HCT116 (cell line): ENCODE data around the gene PEDS1. TPM values are rescaled to one million over a fixed set of nuclear protein-coding genes. Genes with fewer than 3 reads are reported as not detected.

Source experiments
- ATAC-seq: fragments of 200-7000 bp; cut with Tn5 transposase; 2 replicates; pipeline ENCODE4 v1.9.1; 2020; ENCODE audit warnings: mild to moderate bottlenecking, moderate library complexity
- BruUV-seq: library from RNA; stranded (reverse); fragments of 400-500 nt; replicated peaks from 2 replicates; lab custom pipeline; 2021; lab: Mats Ljungman, UMichigan
- CTCF ChIA-PET: fragments of 300-600 bp; sonication (Branson Sonifier 250); formaldehyde crosslinking; loops from one replicate; lab custom pipeline; 2021; ENCODE audit warnings: antibody characterized with exemption; lab: Charles Lee
- POLR2A ChIA-PET: fragments of 300-600, 350-600 bp; sonication (Branson Sonifier 250); formaldehyde crosslinking; loops from one replicate; lab custom pipeline; 2021; ENCODE audit warnings: antibody characterized with exemption; lab: Charles Lee
- RAD21 ChIA-PET, 2 experiments: fragments of 300-600 bp; sonication (Branson Sonifier 250); formaldehyde crosslinking; loops; one replicate each; lab custom pipeline; 2023; ENCODE audit warnings: low total read pairs in 2 of 2; ENCODE audit not compliant: uncharacterized antibody in 2 of 2, unreplicated experiment in 2 of 2, low non-redundant PET in 1 of 2; lab: Charles Lee
- DNase-seq: peaks from one replicate; pipeline ENCODE4 v3.0.0-alpha.2; 2010; ENCODE audit warnings: low read depth, low spot score
- H2AFZ ChIP-seq: fragments of 200-600 bp; shearing (Covaris generic), sonication (generic); 2 replicates; pipeline ENCODE4 v1.6.1; 2017; ENCODE audit warnings: low read depth, mixed run types, mixed read lengths, antibody characterized with exemption, low read length; ENCODE audit not compliant: poor library complexity, severe bottlenecking
- H3K27ac ChIP-seq: 2 replicates; pipeline ENCODE4 v1.5.1; 2012; ENCODE audit warnings: low read depth, low read length
- H3K27me3 ChIP-seq: fragments of 200-600 bp; sonication (generic); 2 replicates; pipeline ENCODE4 v1.6.1; 2016; ENCODE audit warnings: mixed run types, low read length, mixed read lengths; ENCODE audit not compliant: insufficient read depth
- H3K36me3 ChIP-seq, 2 experiments: fragments of 200-500 bp in 1 of 2; fragments of 200-600 bp in 1 of 2; sonication (Bioruptor generic) in 1 of 2; sonication (generic) in 1 of 2; 2 replicates each; pipeline versions ENCODE4 v1.5.1 to v1.6.1; 2014 to 2016; ENCODE audit warnings: low read length in 2 of 2, inconsistent platforms in 1 of 2, mixed read lengths in 1 of 2, mixed run types in 1 of 2; ENCODE audit not compliant: insufficient read depth in 2 of 2, control insufficient read depth in 1 of 2
- H3K4me1 ChIP-seq, 2 experiments: fragments of 200-600 bp in 1 of 2; sonication (generic) in 1 of 2; 2 replicates each; pipeline versions ENCODE4 v1.5.1 to v1.6.1; 2012 to 2017; ENCODE audit warnings: low read length in 2 of 2, inconsistent platforms in 1 of 2, mild to moderate bottlenecking in 1 of 2, mixed read lengths in 1 of 2, mixed run types in 1 of 2, moderate library complexity in 1 of 2; ENCODE audit not compliant: insufficient read depth in 2 of 2, control insufficient read depth in 1 of 2
- H3K4me2 ChIP-seq: fragments of 200-600 bp; sonication (generic); 2 replicates; pipeline ENCODE4 v1.6.1; 2017; ENCODE audit warnings: mixed run types, low read length, mixed read lengths
- H3K4me3 ChIP-seq, 2 experiments: fragments of 200-600 bp in 1 of 2; sonication (generic) in 1 of 2; replicated peaks in 1 of 2; 2 replicates each; pipeline ENCODE4 v1.5.1; 2011 to 2016; ENCODE audit warnings: low read length in 2 of 2, control low read depth in 1 of 2, low read depth in 1 of 2, mild to moderate bottlenecking in 1 of 2, mixed read lengths in 1 of 2, mixed run types in 1 of 2
- H3K79me2 ChIP-seq: fragments of 200-600 bp; sonication (generic); 2 replicates; pipeline ENCODE4 v1.6.1; 2017; ENCODE audit warnings: mild to moderate bottlenecking, mixed run types, low read length, moderate library complexity, mixed read lengths; ENCODE audit not compliant: insufficient read depth
- H3K9ac ChIP-seq: fragments of 200-600 bp; sonication (generic); 2 replicates; pipeline ENCODE4 v1.6.1; 2016; ENCODE audit warnings: low read length, mixed read lengths
- H3K9me2 ChIP-seq: fragments of 200-600 bp; sonication (generic), shearing (Covaris generic); 2 replicates; pipeline ENCODE4 v1.6.1; 2017; ENCODE audit warnings: mixed run types, mild to moderate bottlenecking, moderate library complexity; ENCODE audit not compliant: insufficient read depth
- H3K9me3 ChIP-seq, 2 experiments: fragments of 200-500 bp in 1 of 2; fragments of 200-600 bp in 1 of 2; sonication (Bioruptor generic) in 1 of 2; sonication (generic) in 1 of 2; 2 replicates each; pipeline ENCODE4 v1.6.1; 2014 to 2017; ENCODE audit warnings: low read length in 2 of 2, mixed read lengths in 2 of 2, inconsistent platforms in 1 of 2, low read depth in 1 of 2, mild to moderate bottlenecking in 1 of 2, mixed run types in 1 of 2, moderate library complexity in 1 of 2; ENCODE audit not compliant: control insufficient read depth in 1 of 2, insufficient read depth in 1 of 2
- H4K20me1 ChIP-seq: fragments of 200-600 bp; sonication (generic), shearing (Covaris generic); 2 replicates; pipeline ENCODE4 v1.6.1; 2017; ENCODE audit warnings: mixed run types, mild to moderate bottlenecking, moderate library complexity; ENCODE audit not compliant: insufficient read depth
- EZH2phosphoT487 ChIP-seq: fragments of 200-600 bp; IDR thresholded peaks from 2 replicates; pipeline ENCODE4 v1.6.1; 2018; ENCODE audit warnings: antibody characterized with exemption, borderline replicate concordance
- POLR2AphosphoS5 ChIP-seq: IDR thresholded peaks from 2 replicates; pipeline ENCODE4 v1.6.1; 2011; ENCODE audit warnings: mild to moderate bottlenecking, low read depth, low read length, moderate library complexity
- YY1 ChIP-seq: IDR thresholded peaks from 2 replicates; pipeline ENCODE4 v1.6.1; 2011; ENCODE audit warnings: low read length, low read depth, moderate library complexity, mild to moderate bottlenecking; ENCODE audit not compliant: insufficient replicate concordance; ENCODE audit errors: extremely low read depth
- ZNF274 ChIP-seq: fragments of 200-500 bp; sonication (Bioruptor generic); IDR thresholded peaks from 2 replicates; pipeline ENCODE4 v1.6.1; 2014; ENCODE audit warnings: mild to moderate bottlenecking, low read depth, low read length, inconsistent platforms
- intact Hi-C: fragments of 100-400 bp; cut with micrococcal nuclease; formaldehyde crosslinking; loops from 2 replicates; pipeline ENCODE4 v1.10.0; 2022
- total RNA-seq: library from RNA; stranded (reverse); gene quantifications from one replicate; pipeline ENCODE4 v1.2.1, GENCODE V29; 2021; ENCODE audit not compliant: unreplicated experiment
- TF ChIP-seq, protein P1 (sequence below): IDR thresholded peaks from 2 replicates; pipeline ENCODE4 v1.6.1; 2012

The PEDS1 gene
- total RNA-seq, 1 experiment from 2014 or later = 31.9 TPM

DNA sequence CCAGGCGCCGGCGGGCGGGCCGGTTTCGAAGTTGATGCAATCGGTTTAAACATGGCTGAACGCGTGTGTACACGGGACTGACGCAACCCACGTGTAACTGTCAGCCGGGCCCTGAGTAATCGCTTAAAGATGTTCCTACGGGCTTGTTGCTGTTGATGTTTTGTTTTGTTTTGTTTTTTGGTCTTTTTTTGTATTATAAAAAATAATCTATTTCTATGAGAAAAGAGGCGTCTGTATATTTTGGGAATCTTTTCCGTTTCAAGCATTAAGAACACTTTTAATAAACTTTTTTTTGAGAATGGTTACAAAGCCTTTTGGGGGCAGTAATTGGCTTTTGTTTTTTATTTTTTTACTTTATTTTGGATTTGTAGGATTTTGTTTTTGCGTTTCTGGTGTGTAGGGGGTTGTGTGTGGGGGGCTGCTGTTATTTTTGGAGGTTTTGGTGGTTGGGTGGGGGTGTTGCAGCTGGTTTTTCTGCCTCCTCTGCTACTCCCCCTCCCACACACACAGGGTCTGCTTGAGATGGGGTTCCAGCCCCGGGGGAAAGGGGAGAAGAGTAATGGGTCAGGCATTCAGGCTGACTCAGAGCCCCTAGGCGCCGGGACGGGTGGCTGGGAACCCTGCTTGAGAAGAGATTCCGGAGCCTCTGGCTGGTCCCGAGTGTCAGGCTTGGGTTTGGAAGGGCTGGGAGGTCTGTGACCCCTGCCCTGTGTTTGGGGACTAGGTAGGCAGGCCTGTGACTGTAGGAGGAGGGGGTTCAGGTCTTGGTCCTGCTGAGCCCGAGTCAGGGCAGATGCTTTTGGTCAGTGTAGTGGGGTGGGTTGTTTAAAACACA, 39.1 kb upstream of the PEDS1 start:
- Histone ChIP-seq H3K27me3 (no peaks in the 10 kb centered on the region), H3K4me2 (peak overlapping the region; percentile 96), H3K36me3 (peaks cover 0 to 4% of the 10 kb centered on the region in 2 experiments; a peak in 1 of 4 replicates), H4K20me1 (peaks cover 7% of the 10 kb centered on the region; the same call in 1 of the 2 replicates), H3K9me3 (no peaks in the 10 kb centered on the region), H3K4me1 (peaks cover 27 to 44% of the 10 kb centered on the region in 2 experiments), H3K79me2 (peaks cover 26% of the 10 kb centered on the region), H3K27ac (peak overlapping the region; percentile 85), H3K9ac (peak overlapping the region; percentile 85), H3K9me2 (no peaks in the 10 kb centered on the region), H3K4me3 (peak overlapping the region; percentile 68 to 91), H2AFZ (no peak overlapping the region)
- TSS peak; percentile 88 for BruUV-seq
- TF ChIP-seq YY1 = peak; percentile 74
- TF ChIP-seq, protein P1, sequence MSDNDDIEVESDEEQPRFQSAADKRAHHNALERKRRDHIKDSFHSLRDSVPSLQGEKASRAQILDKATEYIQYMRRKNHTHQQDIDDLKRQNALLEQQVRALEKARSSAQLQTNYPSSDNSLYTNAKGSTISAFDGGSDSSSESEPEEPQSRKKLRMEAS = no peak
- TF ChIP-seq POLR2AphosphoS5 = peak; percentile 63
- TF ChIP-seq EZH2phosphoT487 = no peak
- no peak for TF ChIP-seq ZNF274
- ChIA-PET CTCF (interaction anchor here (6.8 kb wide), 1 partner anchor 272 kb away, joined by 61 read pairs; no protein-coding TSS in a partner anchor), RAD21 (interaction anchor here in 1 of 2 experiments (0.5 kb wide), 1 partner anchor 275 kb away, joined by 3 read pairs; no protein-coding TSS in a partner anchor), POLR2A (interaction anchor here (0.7 kb wide), 1 partner anchor 246 kb away, joined by 3 read pairs; no protein-coding TSS in a partner anchor)
- ATAC-seq (no peak), DNase-seq (peak; percentile 65)
- intact Hi-C loops = loop anchor here (5.0 kb wide), 1 partner anchor 90 kb away; no protein-coding TSS in a partner anchor
